Activated T-cell treated with anti-CD3 and anti-CD28 coated beads, Interleukin-2, amount 50 U/mL, for 4 hours (primary cell): ENCODE measurements around the gene DAB2. TPM values are rescaled to one million over a fixed set of nuclear protein-coding genes. Genes with fewer than 3 reads are reported as not detected.

Experiments used
- ATAC-seq, 2 donors: fragments of 200-7000 bp; cut with Tn5 transposase; one replicate each; pipeline ENCODE4 v1.10.0; 2021
- DNase-seq: peaks from one replicate; pipeline ENCODE4 v3.0.0-alpha.2; 2020
- H3K27me3 Mint-ChIP-seq: one replicate; pipeline ENCODE4 v1.8.0; 2021; ENCODE audit warnings: low read depth, mixed read lengths
- H3K36me3 Mint-ChIP-seq: one replicate; pipeline ENCODE4 v1.8.0; 2022; ENCODE audit warnings: mixed read lengths; ENCODE audit not compliant: insufficient read depth
- H3K4me1 Mint-ChIP-seq: one replicate; pipeline ENCODE4 v1.8.0; 2021; ENCODE audit warnings: low read depth, mixed read lengths
- H3K4me3 Mint-ChIP-seq: one replicate; pipeline ENCODE4 v1.8.0; 2021; ENCODE audit warnings: mild to moderate bottlenecking, moderate library complexity, mixed read lengths
- H3K9me3 Mint-ChIP-seq: one replicate; pipeline ENCODE4 v1.8.0; 2021; ENCODE audit warnings: mixed read lengths
- total RNA-seq, 3 donors: library from RNA; stranded (reverse); gene quantifications; one replicate each; pipeline ENCODE4 v1.2.1, GENCODE V29; 2021

The DAB2 gene
- total RNA-seq, 3 donors from 2014 or later = 0.32 to 0.61 (median 0.52) TPM

DNA sequence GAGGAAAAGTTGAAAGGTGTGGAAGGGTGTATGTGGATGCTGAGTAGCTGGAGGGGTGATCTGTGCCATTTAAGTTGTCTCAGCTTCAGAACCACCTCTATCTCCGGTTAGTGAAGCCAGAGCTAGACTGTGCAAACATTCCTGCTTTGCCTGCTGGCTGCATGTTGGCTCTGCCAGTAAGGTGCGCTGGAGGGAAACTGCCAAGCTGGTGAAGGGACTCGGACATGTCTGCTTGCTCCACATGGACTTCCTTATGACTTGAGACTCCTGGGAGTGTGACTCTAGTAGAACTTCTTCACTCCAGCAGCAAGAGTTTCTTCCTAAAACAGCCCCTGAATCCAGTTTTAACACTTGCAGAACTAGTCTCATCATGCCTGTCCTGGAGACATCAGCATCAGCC lies 27.9 kb downstream of the DAB2 start:
- H3K9me3 Mint-ChIP-seq = no peaks in the 10 kb centered on the region
- H3K27me3 Mint-ChIP-seq = no peaks in the 10 kb centered on the region
- H3K4me3 Mint-ChIP-seq = no peak overlapping the region
- H3K36me3 Mint-ChIP-seq = no peaks in the 10 kb centered on the region
- peaks cover 5% of the 10 kb centered on the region for H3K4me1 Mint-ChIP-seq
- no peak for DNase-seq
- ATAC-seq = no peak

DNA sequence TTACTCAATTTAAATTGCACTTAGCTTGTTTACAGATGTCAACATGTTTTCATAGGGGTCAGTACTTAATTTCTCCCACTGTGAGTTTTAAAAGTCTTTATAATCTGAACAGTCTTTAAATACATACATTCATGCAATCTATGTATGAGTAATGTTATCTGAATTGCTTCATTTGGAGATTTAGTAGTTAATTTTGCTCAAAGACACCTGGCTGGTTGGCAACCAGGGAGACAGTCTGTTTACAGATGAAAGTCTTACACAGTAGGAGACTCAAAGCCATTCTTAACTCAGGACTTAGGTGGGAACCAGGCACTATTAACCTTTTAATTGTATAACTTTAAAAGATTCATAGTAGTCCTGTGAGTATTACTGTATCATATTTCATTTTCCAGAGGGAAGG lies 29.3 kb downstream of the DAB2 start:
- H3K36me3 Mint-ChIP-seq = no peaks in the 10 kb centered on the region
- no peaks in the 10 kb centered on the region for H3K27me3 Mint-ChIP-seq
- H3K4me3 Mint-ChIP-seq = no peak overlapping the region
- DNase-seq = no peak
- peaks cover 5% of the 10 kb centered on the region for H3K4me1 Mint-ChIP-seq
- ATAC-seq = no peak
- H3K9me3 Mint-ChIP-seq = no peaks in the 10 kb centered on the region

DNA sequence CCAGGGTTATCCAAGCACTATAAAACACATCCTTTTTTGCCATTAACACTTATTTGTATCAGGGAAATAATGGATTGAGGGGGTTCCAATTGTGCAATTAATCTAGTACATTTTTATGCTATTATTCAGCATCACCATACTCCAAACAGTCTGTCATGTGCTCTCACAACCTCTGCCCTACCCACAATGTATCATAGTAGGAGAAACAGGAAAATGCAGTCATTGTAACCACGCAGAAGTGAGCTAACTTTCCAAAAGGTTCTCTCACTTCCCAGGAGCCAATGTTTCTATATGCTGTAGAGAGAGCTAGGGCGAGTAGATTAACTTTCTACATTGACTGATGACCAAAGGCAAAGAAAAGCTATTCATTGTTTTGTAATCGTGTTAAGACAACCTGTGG lies 29.8 kb downstream of the DAB2 start:
- DNase-seq (no peak), ATAC-seq (no peak)
- Mint-ChIP-seq H3K4me3 (no peak overlapping the region), H3K27me3 (no peaks in the 10 kb centered on the region), H3K36me3 (no peaks in the 10 kb centered on the region), H3K9me3 (no peaks in the 10 kb centered on the region), H3K4me1 (peaks cover 5% of the 10 kb centered on the region)

DNA sequence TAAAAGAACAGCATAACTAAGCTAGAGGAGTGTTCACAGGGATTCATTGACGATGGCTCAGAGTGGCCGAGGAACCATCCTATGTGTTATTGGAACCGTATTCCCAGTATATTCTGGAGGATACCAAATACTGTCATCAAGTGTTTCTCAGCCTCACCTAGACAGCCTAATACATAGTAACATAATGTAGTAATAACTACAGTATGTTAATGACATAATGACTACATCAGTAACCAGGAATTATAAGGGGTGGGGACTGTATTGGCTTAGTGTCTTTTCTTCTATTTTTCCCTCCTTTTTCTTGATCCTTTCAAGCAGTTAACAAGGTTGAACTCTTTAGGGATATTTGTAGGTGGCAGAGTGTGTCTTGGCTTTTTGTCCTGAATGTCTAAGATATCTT lies 33.8 kb downstream of the DAB2 start:
- Mint-ChIP-seq H3K9me3 (no peaks in the 10 kb centered on the region), H3K4me3 (no peak overlapping the region), H3K4me1 (no peaks in the 10 kb centered on the region), H3K27me3 (no peaks in the 10 kb centered on the region), H3K36me3 (no peaks in the 10 kb centered on the region)
- ATAC-seq (no peak), DNase-seq (no peak)

DNA sequence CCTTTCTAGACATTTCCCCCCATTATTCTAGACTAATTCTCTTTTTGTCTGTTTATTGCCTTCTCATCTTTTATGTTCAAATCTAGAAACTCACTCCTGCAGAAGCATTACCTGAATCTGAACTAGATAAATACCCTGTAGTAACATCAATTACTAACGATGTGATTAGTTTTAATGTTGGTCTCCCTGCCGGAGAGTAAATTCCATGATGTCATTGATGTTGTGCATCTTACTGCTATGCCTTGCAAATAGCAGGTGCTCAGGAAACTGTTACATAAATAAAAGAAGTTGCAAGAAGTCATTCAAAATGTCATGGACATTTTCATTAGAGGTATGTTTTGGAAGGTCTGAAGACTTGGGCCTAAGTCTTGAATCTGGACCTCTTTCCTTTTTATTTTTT lies 37.5 kb downstream of the DAB2 start:
- ATAC-seq = no peak
- DNase-seq = no peak
- Mint-ChIP-seq H3K9me3 (no peaks in the 10 kb centered on the region), H3K27me3 (peaks cover 3% of the 10 kb centered on the region), H3K36me3 (no peaks in the 10 kb centered on the region), H3K4me3 (no peak overlapping the region), H3K4me1 (no peaks in the 10 kb centered on the region)

DNA sequence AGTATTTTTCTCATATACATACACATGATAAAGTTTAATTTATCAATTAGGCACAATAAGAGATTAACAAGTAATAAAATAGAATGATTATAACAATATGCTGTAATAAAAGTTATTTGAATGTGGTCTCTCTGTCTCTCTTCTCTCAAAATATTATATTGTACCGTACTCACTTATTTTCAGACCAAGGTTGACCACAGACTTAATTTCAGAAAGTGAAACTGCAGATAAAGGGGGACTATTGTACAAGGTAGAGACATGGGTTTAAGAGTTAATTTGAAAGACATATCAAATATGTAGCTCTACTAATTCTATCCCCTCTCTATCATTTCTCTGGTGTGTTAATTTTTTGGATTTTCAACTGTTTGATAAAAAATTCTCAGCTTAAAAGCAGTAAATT lies 40.5 kb downstream of the DAB2 start:
- H3K36me3 Mint-ChIP-seq = no peaks in the 10 kb centered on the region
- peaks cover 3% of the 10 kb centered on the region for H3K27me3 Mint-ChIP-seq
- no peak for DNase-seq
- no peaks in the 10 kb centered on the region for H3K9me3 Mint-ChIP-seq
- H3K4me1 Mint-ChIP-seq = no peaks in the 10 kb centered on the region
- ATAC-seq = no peak
- no peak overlapping the region for H3K4me3 Mint-ChIP-seq

DNA sequence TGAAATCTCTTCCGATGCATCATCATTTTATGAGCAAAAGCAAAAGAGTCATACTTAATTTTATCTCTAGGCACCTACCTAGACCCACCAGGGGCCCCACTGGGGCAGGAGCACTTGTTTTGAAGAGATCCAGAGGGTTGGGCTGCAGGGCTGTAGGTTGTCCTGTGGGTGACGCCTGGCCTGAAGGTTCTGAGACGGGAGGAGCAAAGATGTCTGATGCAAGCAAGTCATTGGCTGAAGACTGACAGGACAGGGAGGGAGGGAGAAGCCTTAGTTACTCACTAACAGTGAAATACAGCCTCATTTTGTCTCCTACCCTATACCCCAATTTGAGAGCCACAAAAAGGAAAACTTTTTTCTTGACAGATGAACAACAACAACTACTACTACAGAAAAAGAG lies 43.4 kb downstream of the DAB2 start:
- ATAC-seq (no peak), DNase-seq (no peak)
- Mint-ChIP-seq H3K27me3 (peaks cover 6% of the 10 kb centered on the region), H3K9me3 (no peaks in the 10 kb centered on the region), H3K4me1 (no peaks in the 10 kb centered on the region), H3K36me3 (no peaks in the 10 kb centered on the region), H3K4me3 (no peak overlapping the region)

DNA sequence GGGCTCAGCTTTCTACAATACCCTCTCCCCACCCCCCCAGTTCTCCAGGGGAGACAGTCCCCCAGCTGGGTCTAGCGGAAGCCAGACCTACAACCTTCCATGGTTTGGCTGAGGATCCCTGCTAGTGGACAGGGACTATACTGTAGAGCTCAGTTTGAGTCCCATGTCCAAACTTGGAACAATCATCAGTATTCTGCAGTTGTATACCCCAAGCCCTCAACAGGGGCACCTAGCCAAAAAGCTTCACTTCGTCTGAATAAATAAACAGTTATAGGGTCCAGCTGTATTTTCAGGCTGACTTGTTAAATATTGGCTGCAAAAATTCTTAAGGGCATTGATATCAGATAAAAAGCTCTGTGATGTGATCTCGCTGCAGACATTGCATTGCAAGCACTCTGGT lies 45.1 kb downstream of the DAB2 start:
- Mint-ChIP-seq H3K27me3 (peaks cover 6% of the 10 kb centered on the region), H3K4me3 (no peak overlapping the region), H3K4me1 (no peaks in the 10 kb centered on the region), H3K9me3 (no peaks in the 10 kb centered on the region), H3K36me3 (no peaks in the 10 kb centered on the region)
- DNase-seq (no peak), ATAC-seq (no peak)

DNA sequence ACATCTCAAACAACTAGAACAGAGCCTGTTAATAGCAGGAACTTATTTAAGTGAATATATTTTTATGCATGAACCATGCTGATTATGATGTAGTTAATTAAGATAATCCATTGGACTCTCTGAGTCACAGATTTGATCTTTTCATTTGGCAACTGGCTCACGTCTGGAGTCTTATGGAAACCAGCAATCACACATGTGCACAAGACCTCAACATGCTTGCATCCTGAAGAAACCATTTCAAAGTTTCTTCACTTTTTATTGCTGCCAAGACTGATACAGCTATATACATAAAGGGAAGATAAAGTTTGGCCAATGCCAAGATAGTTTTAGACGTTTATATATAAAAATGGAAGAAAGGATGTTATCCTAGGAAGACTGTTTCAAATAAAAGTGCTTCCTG lies 47.2 kb downstream of the DAB2 start:
- Mint-ChIP-seq H3K4me3 (no peak overlapping the region), H3K36me3 (no peaks in the 10 kb centered on the region), H3K4me1 (no peaks in the 10 kb centered on the region), H3K9me3 (no peaks in the 10 kb centered on the region), H3K27me3 (peaks cover 3% of the 10 kb centered on the region)
- DNase-seq (no peak), ATAC-seq (no peak)

DNA sequence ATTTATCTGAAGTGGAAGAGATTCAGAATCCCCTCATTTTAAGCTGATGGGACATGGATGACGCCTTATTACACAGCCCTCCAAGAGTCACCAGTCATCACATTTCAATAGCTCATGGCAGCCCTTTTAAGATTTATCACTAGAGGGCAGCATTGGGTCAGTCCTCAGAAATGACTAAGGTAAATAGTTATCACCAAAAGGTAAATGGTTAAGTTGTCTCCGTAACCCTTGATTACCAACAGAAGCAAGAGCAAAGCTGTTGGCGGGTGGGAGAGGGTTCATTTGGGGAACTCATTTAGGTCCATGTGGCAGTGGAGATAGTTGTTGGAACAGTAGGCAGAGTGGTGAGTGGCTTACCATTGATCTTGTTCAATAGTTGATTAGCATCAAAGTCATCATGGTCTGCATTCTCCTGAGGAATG lies 48.5 kb downstream of the DAB2 start:
- no peaks in the 10 kb centered on the region for H3K4me1 Mint-ChIP-seq
- ATAC-seq (peak; percentile 63 to 69), DNase-seq (no peak)
- no peaks in the 10 kb centered on the region for H3K36me3 Mint-ChIP-seq
- H3K27me3 Mint-ChIP-seq = peaks cover 3% of the 10 kb centered on the region
- no peaks in the 10 kb centered on the region for H3K9me3 Mint-ChIP-seq
- no peak overlapping the region for H3K4me3 Mint-ChIP-seq

DNA sequence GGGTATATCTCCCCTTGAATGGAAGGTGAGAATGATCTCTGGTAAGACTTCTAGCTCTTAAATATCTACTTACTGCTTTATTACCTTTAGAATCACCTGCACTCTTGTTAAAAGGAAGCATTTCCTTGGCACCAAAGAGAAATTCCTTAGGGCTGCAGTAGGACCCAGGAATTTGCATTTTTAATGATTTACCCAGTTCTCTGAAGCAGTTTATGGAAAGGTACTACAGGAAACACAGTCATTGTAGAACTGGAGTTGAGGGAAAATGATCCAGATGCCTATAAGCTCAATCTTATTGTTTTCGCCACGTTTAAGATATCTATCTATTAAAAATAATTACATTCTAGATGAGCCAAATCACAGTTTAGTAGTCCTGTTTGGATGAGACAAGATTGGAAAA lies 51.0 kb downstream of the DAB2 start:
- Mint-ChIP-seq H3K4me3 (no peak overlapping the region), H3K4me1 (peaks cover 1% of the 10 kb centered on the region), H3K9me3 (no peaks in the 10 kb centered on the region), H3K36me3 (no peaks in the 10 kb centered on the region), H3K27me3 (peaks cover 3% of the 10 kb centered on the region)
- DNase-seq (no peak), ATAC-seq (no peak)

DNA sequence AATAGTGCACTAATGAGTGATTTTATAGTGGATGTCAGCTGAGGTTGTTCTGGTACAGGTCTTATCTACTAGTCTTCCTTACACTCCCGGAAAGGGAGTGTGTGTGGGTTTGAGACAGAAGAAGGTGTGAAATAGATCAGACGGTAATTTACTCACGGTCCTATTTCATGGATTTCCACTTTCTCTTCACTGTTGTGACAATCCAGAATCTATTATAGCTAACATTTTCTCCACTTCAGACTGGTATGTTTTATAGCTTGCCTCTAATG lies 53.5 kb downstream of the DAB2 start:
- H3K4me1 Mint-ChIP-seq = peaks cover 1% of the 10 kb centered on the region
- no peaks in the 10 kb centered on the region for H3K9me3 Mint-ChIP-seq
- no peak for DNase-seq
- no peak overlapping the region for H3K4me3 Mint-ChIP-seq
- no peaks in the 10 kb centered on the region for H3K27me3 Mint-ChIP-seq
- H3K36me3 Mint-ChIP-seq = no peaks in the 10 kb centered on the region
- no peak for ATAC-seq

DNA sequence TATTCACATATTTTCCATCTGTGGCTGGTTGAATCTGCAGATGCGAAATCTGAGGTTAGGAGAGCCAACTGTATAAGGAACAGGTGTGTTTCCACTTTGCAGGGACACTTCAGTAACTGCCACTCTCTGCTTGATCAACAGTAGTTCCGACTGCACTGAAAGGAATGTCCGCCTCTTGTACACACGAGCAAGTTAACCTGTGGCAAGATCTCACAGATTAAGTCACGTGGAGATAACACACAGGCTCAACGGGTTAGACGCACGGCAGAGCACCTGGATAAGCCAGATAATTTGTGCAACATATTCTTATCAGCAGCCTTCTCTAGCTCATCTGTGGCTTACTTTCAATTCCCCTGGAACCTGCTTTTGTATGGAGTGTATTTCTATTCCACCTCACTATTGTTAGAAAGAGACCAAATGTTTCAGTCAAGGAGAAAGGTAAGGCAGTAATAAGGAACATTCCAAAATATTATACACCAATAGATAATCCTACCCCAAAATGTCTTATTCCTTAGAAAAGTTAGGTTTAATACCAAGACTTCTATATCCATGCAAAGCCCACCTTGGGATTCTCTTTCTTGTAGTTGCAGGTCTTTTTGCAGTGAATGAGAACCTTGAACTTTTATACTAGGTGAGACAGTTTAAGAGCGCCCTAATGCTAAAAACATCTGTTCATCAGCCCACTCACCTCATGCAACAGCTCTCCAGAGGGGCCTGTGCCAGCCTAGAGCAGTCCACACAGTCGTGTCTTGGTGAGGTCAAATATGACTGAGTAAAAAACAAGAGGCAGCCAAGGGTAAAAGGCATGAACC lies 54.0 kb downstream of the DAB2 start:
- Mint-ChIP-seq H3K27me3 (no peaks in the 10 kb centered on the region), H3K4me1 (peaks cover 1% of the 10 kb centered on the region), H3K9me3 (no peaks in the 10 kb centered on the region), H3K36me3 (no peaks in the 10 kb centered on the region), H3K4me3 (no peak overlapping the region)
- ATAC-seq (no peak), DNase-seq (no peak)

DNA sequence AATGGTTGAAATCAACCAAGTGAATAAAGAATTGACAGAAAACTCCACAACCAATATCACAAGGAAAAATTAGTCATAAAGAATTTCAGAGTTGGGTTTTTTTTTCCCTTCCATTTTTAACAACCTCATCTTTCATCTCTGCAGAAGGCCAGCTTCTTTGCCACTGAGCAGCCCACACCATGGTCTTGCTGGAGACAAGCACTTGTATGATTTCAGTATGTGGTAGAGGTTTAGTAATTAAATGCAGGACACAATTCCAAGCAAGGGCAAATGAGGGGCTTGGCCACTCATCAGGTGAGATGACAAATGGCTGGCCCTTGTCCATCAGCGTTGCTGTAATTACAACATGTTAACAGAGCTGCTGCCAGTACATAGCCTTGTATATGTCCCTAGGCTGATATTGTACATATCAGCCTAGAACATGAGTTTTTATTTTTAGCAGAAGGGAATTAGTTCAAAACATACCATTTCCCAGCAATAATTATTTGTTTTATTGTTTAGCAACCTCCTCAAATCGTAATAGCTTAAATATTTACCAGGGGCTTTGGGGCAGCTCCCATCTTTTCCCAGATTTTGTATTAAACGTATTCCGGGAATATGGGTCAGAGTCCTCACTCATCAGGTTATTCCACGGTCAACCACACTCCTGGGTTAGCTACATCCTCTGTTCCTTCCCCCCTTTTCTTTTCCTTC lies 55.5 kb downstream of the DAB2 start:
- ATAC-seq = no peak
- no peak overlapping the region for H3K4me3 Mint-ChIP-seq
- no peaks in the 10 kb centered on the region for H3K9me3 Mint-ChIP-seq
- H3K27me3 Mint-ChIP-seq = no peaks in the 10 kb centered on the region
- peaks cover 1% of the 10 kb centered on the region for H3K4me1 Mint-ChIP-seq
- no peak for DNase-seq
- H3K36me3 Mint-ChIP-seq = no peaks in the 10 kb centered on the region

DNA sequence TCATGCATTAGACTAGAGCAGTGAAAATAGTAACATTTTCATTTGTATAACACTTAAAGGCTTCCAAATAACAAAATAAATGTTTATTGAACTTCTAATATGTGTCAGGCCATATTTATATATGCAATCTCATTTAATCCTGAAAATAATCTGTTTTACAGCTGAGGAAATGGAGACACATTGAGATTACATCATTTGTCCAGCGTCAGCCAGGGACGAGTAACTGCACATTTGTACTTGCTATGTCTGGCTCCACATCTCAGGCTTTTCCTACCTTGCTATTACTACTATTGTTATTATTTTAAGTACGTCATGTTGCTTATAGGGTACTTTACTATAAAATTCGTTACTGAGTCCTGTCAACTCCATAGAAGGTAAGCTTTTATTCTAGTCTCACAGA lies 56.7 kb downstream of the DAB2 start:
- ATAC-seq (no peak), DNase-seq (no peak)
- Mint-ChIP-seq H3K27me3 (no peaks in the 10 kb centered on the region), H3K4me1 (peaks cover 1% of the 10 kb centered on the region), H3K36me3 (no peaks in the 10 kb centered on the region), H3K4me3 (no peak overlapping the region), H3K9me3 (no peaks in the 10 kb centered on the region)
